RPMI7951 (cell line): Measurements from ENCODE around the gene IL21R. TPM values are rescaled to one million over a fixed set of nuclear protein-coding genes. Genes with fewer than 3 reads are reported as not detected.
"Not testable (repeated sequence)": the region's sequence is repeated elsewhere in the genome, so short reads cannot be mapped to it uniquely, and the experiment has no call there.

Experiments used
- DNase-seq: peaks from one replicate; pipeline ENCODE4 v3.0.0-alpha.2; 2012; ENCODE audit warnings: low read depth
- total RNA-seq: library from RNA; depleted of rRNA; stranded (reverse); fragments of >200 nt; shearing (Covaris generic); gene quantifications from 2 replicates; pipeline ENCODE4 v1.2.3, GENCODE V29; 2014

IL21R gene
- total RNA-seq, 1 experiment from 2014 or later, result 1.1 TPM

GRCh38 chr16:27374804-27375425, 27.1 kb upstream of the IL21R start:
- peak; percentile 87 for DNase-seq

- DNase-seq, result no peak
Measured at GRCh38 chr16:27377666-27378485, 24.1 kb upstream of the IL21R start.

- DNase-seq, result no peak
Measured at GRCh38 chr16:27378871-27379481, 23.0 kb upstream of the IL21R start.

GRCh38 chr16:27379919-27380318, 22.1 kb upstream of the IL21R start:
- DNase-seq, result no peak

- DNase-seq, result no peak
Measured at GRCh38 chr16:27381236-27381635, 20.7 kb upstream of the IL21R start.

- no peak for DNase-seq
Measured at GRCh38 chr16:27381974-27382855, 19.8 kb upstream of the IL21R start.

GRCh38 chr16:27383556-27384243, 18.3 kb upstream of the IL21R start:
- DNase-seq, result no peak

- no peak for DNase-seq
Measured at GRCh38 chr16:27384425-27384824, 17.5 kb upstream of the IL21R start.

- no peak for DNase-seq
Measured at GRCh38 chr16:27385398-27385797, 16.6 kb upstream of the IL21R start.

GRCh38 chr16:27386674-27387073, 15.3 kb upstream of the IL21R start:
- no peak for DNase-seq

- DNase-seq, result no peak
Measured at GRCh38 chr16:27387724-27388123, 14.2 kb upstream of the IL21R start.

- peak; percentile 29 for DNase-seq
Measured at GRCh38 chr16:27389272-27389961, 12.6 kb upstream of the IL21R start.

- DNase-seq, result no peak
Measured at GRCh38 chr16:27390151-27390550, 11.8 kb upstream of the IL21R start.

GRCh38 chr16:27392671-27393070, 9.3 kb upstream of the IL21R start:
- no peak for DNase-seq

- DNase-seq, result no peak
Measured at GRCh38 chr16:27394516-27394915, 7.5 kb upstream of the IL21R start.

GRCh38 chr16:27398341-27398893, 3.6 kb upstream of the IL21R start:
- not testable (repeated sequence) for DNase-seq

GRCh38 chr16:27398894-27399853, 2.8 kb upstream of the IL21R start:
- no peak for DNase-seq

GRCh38 chr16:27399969-27400368, 2.0 kb upstream of the IL21R start:
- no peak for DNase-seq
